Measurements from ENCODE around the gene CDH10.

Gene CDH10

GRCh38 chr5:24615159-24615558 is 29.6 kb downstream of the CDH10 start:
- TF ChIP-seq, protein P1, sequence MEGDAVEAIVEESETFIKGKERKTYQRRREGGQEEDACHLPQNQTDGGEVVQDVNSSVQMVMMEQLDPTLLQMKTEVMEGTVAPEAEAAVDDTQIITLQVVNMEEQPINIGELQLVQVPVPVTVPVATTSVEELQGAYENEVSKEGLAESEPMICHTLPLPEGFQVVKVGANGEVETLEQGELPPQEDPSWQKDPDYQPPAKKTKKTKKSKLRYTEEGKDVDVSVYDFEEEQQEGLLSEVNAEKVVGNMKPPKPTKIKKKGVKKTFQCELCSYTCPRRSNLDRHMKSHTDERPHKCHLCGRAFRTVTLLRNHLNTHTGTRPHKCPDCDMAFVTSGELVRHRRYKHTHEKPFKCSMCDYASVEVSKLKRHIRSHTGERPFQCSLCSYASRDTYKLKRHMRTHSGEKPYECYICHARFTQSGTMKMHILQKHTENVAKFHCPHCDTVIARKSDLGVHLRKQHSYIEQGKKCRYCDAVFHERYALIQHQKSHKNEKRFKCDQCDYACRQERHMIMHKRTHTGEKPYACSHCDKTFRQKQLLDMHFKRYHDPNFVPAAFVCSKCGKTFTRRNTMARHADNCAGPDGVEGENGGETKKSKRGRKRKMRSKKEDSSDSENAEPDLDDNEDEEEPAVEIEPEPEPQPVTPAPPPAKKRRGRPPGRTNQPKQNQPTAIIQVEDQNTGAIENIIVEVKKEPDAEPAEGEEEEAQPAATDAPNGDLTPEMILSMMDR (IDR thresholded peaks at IDR 0.05; ENCODE audit: low read depth, low read length, missing control alignments) = no peak
- DNase-seq (ENCODE audit: extremely low read depth, low read depth) = no peak

GRCh38 chr5:24609706-24610105 is 35.1 kb downstream of the CDH10 start:
- TF ChIP-seq, protein P1 (IDR thresholded peaks at IDR 0.05; ENCODE audit: low read depth, low read length, missing control alignments) = no peak
- DNase-seq (ENCODE audit: extremely low read depth, low read depth) = no peak
- H3K4me3 ChIP-seq (replicated peaks; ENCODE audit: low read depth, low read length) = no peak overlapping the region

More at GRCh38 chr5:24615159-24615558, 29.6 kb downstream of the CDH10 start:
- no peak overlapping the region for H3K4me3 ChIP-seq (replicated peaks; ENCODE audit: low read depth, low read length)

- TF ChIP-seq, protein P1 (IDR thresholded peaks at IDR 0.05; ENCODE audit: low read depth, low read length, missing control alignments) = no peak
- H3K4me3 ChIP-seq (replicated peaks; ENCODE audit: low read depth, low read length) = no peak overlapping the region
- no peak for DNase-seq (ENCODE audit: extremely low read depth, low read depth)
Measured at GRCh38 chr5:24606971-24607370, 37.8 kb downstream of the CDH10 start.

DNA sequence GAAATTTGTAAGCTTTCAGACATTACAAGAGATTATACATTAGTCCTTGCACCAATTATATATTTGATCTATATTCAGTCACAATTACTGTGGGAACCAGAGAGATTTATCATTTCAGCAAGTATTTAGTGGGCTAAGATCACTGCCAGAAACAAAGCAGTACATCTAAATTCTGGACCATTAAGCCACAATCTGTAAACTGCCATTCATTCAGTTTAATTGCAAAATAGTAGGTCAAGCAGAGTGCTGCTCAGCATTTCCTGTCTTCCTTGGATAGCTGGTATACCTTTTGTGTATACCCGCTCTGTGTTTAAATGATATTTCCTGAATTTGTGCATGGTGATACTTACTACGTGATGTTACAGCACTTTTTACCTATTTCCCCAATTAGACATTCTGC is 42.6 kb downstream of the CDH10 start:
- TF ChIP-seq, protein P1 (IDR thresholded peaks at IDR 0.05; ENCODE audit: low read depth, low read length, missing control alignments) = no peak
- DNase-seq (ENCODE audit: extremely low read depth, low read depth) = no peak

GRCh38 chr5:24598956-24599355 is 45.8 kb downstream of the CDH10 start:
- no peak for DNase-seq (ENCODE audit: extremely low read depth, low read depth)
- TF ChIP-seq, protein P1 (IDR thresholded peaks at IDR 0.05; ENCODE audit: low read depth, low read length, missing control alignments) = no peak
- H3K4me3 ChIP-seq (replicated peaks; ENCODE audit: low read depth, low read length) = no peak overlapping the region

More for the DNA sequence above, 42.6 kb downstream of the CDH10 start:
- no peak overlapping the region for H3K4me3 ChIP-seq (replicated peaks; ENCODE audit: low read depth, low read length)

GRCh38 chr5:24595329-24595728 is 49.4 kb downstream of the CDH10 start:
- no peak for DNase-seq (ENCODE audit: extremely low read depth, low read depth)
- TF ChIP-seq, protein P1 (IDR thresholded peaks at IDR 0.05; ENCODE audit: low read depth, low read length, missing control alignments) = no peak
- no peak overlapping the region for H3K4me3 ChIP-seq (replicated peaks; ENCODE audit: low read depth, low read length)

- TF ChIP-seq, protein P1 (IDR thresholded peaks at IDR 0.05; ENCODE audit: low read depth, low read length, missing control alignments) = no peak
- no peak overlapping the region for H3K4me3 ChIP-seq (replicated peaks; ENCODE audit: low read depth, low read length)
- no peak for DNase-seq (ENCODE audit: extremely low read depth, low read depth)
Measured at GRCh38 chr5:24591426-24591825, 53.4 kb downstream of the CDH10 start.

Measured in HFF-Myc (cell line).